HepG2 (cell line): ENCODE results near the gene A2ML1. TPM values are rescaled to one million over a fixed set of nuclear protein-coding genes. Genes with fewer than 3 reads are reported as not detected.

ENCODE experiments used
- ATAC-seq: fragments of 200-7000 bp; cut with Tn5 transposase; 3 replicates; pipeline ENCODE4 v1.9.1; 2020; ENCODE audit warnings: mild to moderate bottlenecking, moderate library complexity
- BruUV-seq: library from RNA; stranded (reverse); fragments of 400-500 nt; replicated peaks from 2 replicates; lab custom pipeline; 2021; lab: Mats Ljungman, UMichigan
- CTCF ChIA-PET: fragments of 300-600 bp; formaldehyde crosslinking; extraction: SDS; loops from one replicate; lab custom pipeline; 2021; ENCODE audit warnings: low total read pairs, inconsistent platforms, low intra/inter-chr PET ratio; lab: Yijun Ruan, JAX
- POLR2A ChIA-PET: fragments of 350-600 bp; sonication (Branson Sonifier 250); formaldehyde crosslinking; loops from one replicate; lab custom pipeline; 2020; ENCODE audit warnings: antibody characterized with exemption, inconsistent platforms; lab: Yijun Ruan, JAX
- DNase-seq: peaks from one replicate; pipeline ENCODE4 v3.0.0-alpha.2; 2015; ENCODE audit warnings: low spot score
- FAIRE-seq: peaks from 3 replicates; lab custom pipeline; 2011; peaks lifted over from hg19 to GRCh38; lab: Jason Lieb, UNC
- H2AFZ ChIP-seq: one replicate; pipeline ENCODE4 v1.6.1; 2011; ENCODE audit warnings: low read length, inconsistent platforms
- H3K27ac ChIP-seq: fragments of 300-600 bp; 3 replicates; pipeline ENCODE4 v1.8.0; 2011; ENCODE audit warnings: mixed run types, mild to moderate bottlenecking, mixed read lengths, low read length, inconsistent platforms; ENCODE audit not compliant: insufficient read depth; ENCODE audit errors: extremely low read length
- H3K27me3 ChIP-seq, 2 experiments: fragments of 200-600 bp in 1 of 2; 2 replicates in 1 of 2; 3 replicates in 1 of 2; pipeline versions ENCODE4 v1.6.0 to v1.8.0; 2011; ENCODE audit warnings: low read length in 2 of 2, mild to moderate bottlenecking in 2 of 2, moderate library complexity in 2 of 2, inconsistent platforms in 1 of 2; ENCODE audit not compliant: insufficient read depth in 2 of 2, control insufficient read depth in 1 of 2
- H3K36me3 ChIP-seq, 2 experiments: fragments of 200-600 bp in 1 of 2; replicated peaks in 1 of 2; 2 replicates in 1 of 2; 3 replicates in 1 of 2; pipeline versions ENCODE4 v1.5.1 to v1.8.0; 2011; ENCODE audit warnings: low read length in 2 of 2, inconsistent platforms in 1 of 2; ENCODE audit not compliant: insufficient read depth in 2 of 2, control insufficient read depth in 1 of 2
- H3K4me1 ChIP-seq: 2 replicates; pipeline ENCODE4 v1.5.1; 2012; ENCODE audit warnings: low read length, inconsistent platforms; ENCODE audit not compliant: insufficient read depth
- H3K4me2 ChIP-seq: 2 replicates; pipeline ENCODE4 v1.6.0; 2011; ENCODE audit warnings: low read depth, low read length, inconsistent platforms
- H3K4me3 ChIP-seq, 3 experiments: fragments of 200-600 bp in 1 of 3; sonication (generic), shearing (Covaris generic) in 1 of 3; replicated peaks in 1 of 3; 2 replicates each; pipeline ENCODE4 v1.5.1; 2011 to 2016; ENCODE audit warnings: low read length in 3 of 3, inconsistent platforms in 2 of 3, low read depth in 2 of 3, mild to moderate bottlenecking in 2 of 3, control low read depth in 1 of 3, mixed read lengths in 1 of 3; ENCODE audit not compliant: insufficient read depth in 1 of 3
- H3K79me2 ChIP-seq: one replicate; pipeline ENCODE4 v1.6.1; 2011; ENCODE audit warnings: low read length, inconsistent platforms; ENCODE audit not compliant: insufficient read depth
- H3K9ac ChIP-seq: 2 replicates; pipeline ENCODE4 v1.6.0; 2011; ENCODE audit warnings: mild to moderate bottlenecking, low read depth, low read length, inconsistent platforms; ENCODE audit not compliant: insufficient read depth
- H3K9me3 ChIP-seq: 2 replicates; pipeline ENCODE4 v1.5.1; 2012; ENCODE audit warnings: mild to moderate bottlenecking, low read length
- H4K20me1 ChIP-seq: 2 replicates; pipeline ENCODE4 v1.6.0; 2011; ENCODE audit warnings: inconsistent platforms, mild to moderate bottlenecking, low read length, moderate library complexity; ENCODE audit not compliant: insufficient read depth
- ATF7-NPFF ChIP-seq: sonication (generic); formaldehyde crosslinking; IDR thresholded peaks from 2 replicates; pipeline ENCODE4 v1.8.1; 2023; ENCODE audit warnings: mild to moderate bottlenecking, low read depth, missing genetic modification reagents, moderate library complexity
- E2F5 ChIP-seq: sonication (generic); formaldehyde crosslinking; conservative IDR thresholded peaks from 2 replicates; pipeline ENCODE4 v1.4.0; 2020; ENCODE audit warnings: missing genetic modification reagents
- GABPB1 ChIP-seq: IDR thresholded peaks from 2 replicates; pipeline ENCODE4 v1.6.1; 2016; ENCODE audit warnings: mild to moderate bottlenecking, missing genetic modification reagents, moderate library complexity, missing compliant biosample characterization
- PPARG ChIP-seq: conservative IDR thresholded peaks from 2 replicates; pipeline ENCODE4 v1.6.1; 2016; ENCODE audit warnings: missing biosample characterization, missing genetic modification reagents
- RAD51 ChIP-seq: fragments of 450-650 bp; IDR thresholded peaks from 2 replicates; pipeline ENCODE4 v1.6.1; 2016; ENCODE audit warnings: borderline replicate concordance
- TP53 ChIP-seq: sonication (generic); formaldehyde crosslinking; conservative IDR thresholded peaks from 2 replicates; pipeline ENCODE4 v1.4.0; 2020; ENCODE audit warnings: missing genetic modification reagents
- ZFAT ChIP-seq: sonication (generic); formaldehyde crosslinking; conservative IDR thresholded peaks from 2 replicates; pipeline ENCODE4 v1.8.1; 2023; ENCODE audit warnings: missing genetic modification reagents, inconsistent platforms
- ZFP37 ChIP-seq: sonication (generic); formaldehyde crosslinking; IDR thresholded peaks from 2 replicates; pipeline ENCODE4 v1.4.0; 2020; ENCODE audit warnings: missing genetic modification reagents, borderline replicate concordance
- ZFP91 ChIP-seq: sonication (generic); formaldehyde crosslinking; IDR thresholded peaks from 2 replicates; pipeline ENCODE4 v1.9.0; 2022; ENCODE audit warnings: missing genetic modification reagents, mild to moderate bottlenecking, borderline replicate concordance
- ZNF639 ChIP-seq: conservative IDR thresholded peaks from 2 replicates; pipeline ENCODE4 v1.6.1; 2018; ENCODE audit warnings: missing genetic modification reagents
- WGBS: methylation state at CpG from one replicate; pipeline ENCODE4 v1.1.6; 2017; ENCODE audit warnings: low lambda C conversion rate; 5-methylcytosine and 5-hydroxymethylcytosine counted together
- in situ Hi-C: cut with HindIII; loops from 2 replicates; pipeline ENCODE4 v1.10.0; 2017; ENCODE audit warnings: low pct_unique_long_range_greater_than_20kb; ENCODE audit not compliant: extremely low pct_ligation_motif_present
- intact Hi-C: fragments of 100-400 bp; cut with micrococcal nuclease; formaldehyde crosslinking; loops from one replicate; pipeline ENCODE4 v1.10.0; 2022; ENCODE audit not compliant: unreplicated experiment
- polyA plus RNA-seq, 8 experiments: library from polyadenylated mRNA; depleted of rRNA in 3 of 8; stranded (reverse) in 7 of 8; unstranded in 1 of 8; fragments of >200 nt; fragmentation: Illumina TruSeq in 4 of 8; extraction: Trizol in 4 of 8; gene quantifications; 2 replicates each; pipeline versions ENCODE4 v1.2.1 to v1.2.3, GENCODE V29; 2011 to 2016; ENCODE audit warnings: low read depth in 4 of 8, missing spikeins in 1 of 8, mixed read lengths in 1 of 8; ENCODE audit not compliant: insufficient read depth in 1 of 8
- total RNA-seq, 5 experiments: library from RNA; depleted of rRNA; stranded (reverse); fragments of >200 nt; fragmentation: Illumina TruSeq; extraction: Trizol; gene quantifications; 2 replicates each; pipeline ENCODE4 v1.2.3, GENCODE V29; 2016; ENCODE audit warnings: low read depth in 1 of 5

A2ML1 gene
- total and polyA plus RNA-seq, 2 of the 13 experiments (the other 11 are each of a cell fraction or from before 2014, with no cell fraction given), result not detected

DNA sequence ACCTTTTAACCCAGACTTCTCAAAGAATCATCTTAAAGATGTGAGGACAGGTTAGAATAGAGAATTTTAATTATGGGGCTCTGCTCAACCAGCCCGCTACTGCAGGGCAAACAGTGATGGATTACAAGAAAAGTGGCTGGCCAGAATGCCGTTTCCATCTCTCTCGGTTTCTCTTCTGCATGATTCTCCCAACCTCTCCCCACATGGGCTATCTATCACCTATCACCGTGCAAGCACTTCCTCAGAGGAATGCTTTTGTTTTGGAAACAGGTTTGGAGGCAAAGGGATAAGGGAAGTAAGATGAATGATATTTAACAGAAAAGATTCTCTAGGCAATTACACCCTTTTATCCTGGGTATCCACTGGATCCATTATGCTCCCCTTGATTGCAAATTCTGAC is 54.5 kb downstream of the A2ML1 start:
- Histone ChIP-seq H3K27me3 (peaks cover 0 to 18% of the 10 kb centered on the region in 2 experiments; a peak in 3 of 5 replicates), H3K4me1 (no peaks in the 10 kb centered on the region), H3K36me3 (no peaks in the 10 kb centered on the region), H3K27ac (no peak overlapping the region), H2AFZ (no peak overlapping the region), H3K4me3 (no peak overlapping the region), H3K9me3 (no peaks in the 10 kb centered on the region), H4K20me1 (no peaks in the 10 kb centered on the region), H3K9ac (no peak overlapping the region), H3K4me2 (no peak overlapping the region), H3K79me2 (no peaks in the 10 kb centered on the region)
- ChIA-PET CTCF (no interaction called here), POLR2A (no interaction called here)
- WGBS, result 1% methylated on average over 4 of the region's 4 CpGs
- intact Hi-C loops, result no loop called here
- DNase-seq (no peak), FAIRE-seq (no peak), ATAC-seq (no peak)
- BruUV-seq, result no TSS peak
- TF ChIP-seq RAD51, result no peak
- no peak for TF ChIP-seq ZFP91 (CRISPR knock-in tag)
- no peak for TF ChIP-seq ZFP37 (CRISPR knock-in tag)
- TF ChIP-seq ZFAT, result no peak
- TF ChIP-seq ATF7-NPFF (CRISPR knock-in tag), result no peak
- no peak for TF ChIP-seq E2F5 (CRISPR knock-in tag)
- TF ChIP-seq TP53 (CRISPR knock-in tag), result no peak
- no peak for TF ChIP-seq GABPB1 (CRISPR knock-in tag)
- TF ChIP-seq PPARG (CRISPR knock-in tag), result no peak
- no peak for TF ChIP-seq ZNF639 (CRISPR knock-in tag)
- in situ Hi-C loops, result no loop called here
